A549 treated with AZD2906 at 1 μM for 4 hours (cell line): ENCODE results near the gene GSTA3. TPM values are rescaled to one million over a fixed set of nuclear protein-coding genes. Genes with fewer than 3 reads are reported as not detected.

Experiments
- total RNA-seq: library from RNA; stranded (reverse); fragments of 200-300 nt; extraction: Qiagen RNA extraction; gene quantifications from 5 replicates; pipeline ENCODE4 v1.2.3, GENCODE V29; 2022

GSTA3 gene
- not detected in 5 replicates for total RNA-seq

GRCh38 chr6:52909531-52909930, at the start of gene GSTA3:
TSS of gene GSTA3 (minus strand) at chr6:52909698. CDS start at chr6:52905834, 3,864 bp downstream.

Other genes with a start within 250 kb of the GSTA3 start
- gene TMEM14A, start 238.6 kb downstream of the GSTA3 start, total RNA-seq: 36.3 to 44.6 TPM (median 39.5 TPM) in 5 replicates
- 0.07 TPM in 2 of 5 replicates, not detected in the others for gene GSTA2, start 146.2 kb downstream of the GSTA3 start, total RNA-seq
- gene GSTA1, start 105.9 kb downstream of the GSTA3 start, total RNA-seq: 0.07 TPM in 1 of 5 replicates, not detected in the others
- not detected in 5 replicates for gene GSTA5, start 68.9 kb downstream of the GSTA3 start, total RNA-seq
- gene GSTA4, start 85.6 kb upstream of the GSTA3 start, total RNA-seq: 7.9 to 9.0 TPM (median 8.5 TPM) in 5 replicates
- 1.7 to 2.9 TPM (median 2.2 TPM) in 5 replicates for gene CILK1, start 152.1 kb upstream of the GSTA3 start, total RNA-seq
- 29.7 to 36.6 TPM (median 35.1 TPM) in 5 replicates for gene FBXO9, start 155.7 kb upstream of the GSTA3 start, total RNA-seq
- 0.02 to 0.03 TPM in 2 of 5 replicates, not detected in the others for gene GCM1, start 239.1 kb upstream of the GSTA3 start, total RNA-seq